GM12878 (cell line): ENCODE results near the gene IL17A. TPM values are rescaled to one million over a fixed set of nuclear protein-coding genes. Genes with fewer than 3 reads are reported as not detected.

ENCODE experiments used
- ATAC-seq: fragments of 200-7000 bp; cut with Tn5 transposase; 3 replicates; pipeline ENCODE4 v1.9.1; 2020; ENCODE audit warnings: mild to moderate bottlenecking, moderate library complexity
- BruUV-seq: library from RNA; stranded (reverse); fragments of 400-500 nt; replicated peaks from 2 replicates; lab custom pipeline; 2021; lab: Mats Ljungman, UMichigan
- CTCF ChIA-PET: fragments of 300-600 bp; sonication (Branson Sonifier 250); formaldehyde crosslinking; extraction: SDS; loops from one replicate; lab custom pipeline; 2021; ENCODE audit warnings: inconsistent platforms; lab: Yijun Ruan, JAX
- POLR2A ChIA-PET: fragments of 350-600 bp; formaldehyde crosslinking; extraction: SDS; loops from one replicate; lab custom pipeline; 2021; ENCODE audit warnings: inconsistent platforms; lab: Charles Lee
- RAD21 ChIA-PET: fragments of 300-600 bp; sonication (Branson Sonifier 250); formaldehyde crosslinking; loops from one replicate; lab custom pipeline; 2023; ENCODE audit warnings: antibody characterized with exemption; ENCODE audit not compliant: unreplicated experiment; lab: Charles Lee
- SMC1A ChIA-PET: fragments of 300-600 bp; sonication (Branson Sonifier 250); formaldehyde crosslinking; loops from one replicate; lab custom pipeline; 2023; ENCODE audit not compliant: unreplicated experiment, uncharacterized antibody; lab: Charles Lee
- DNase-seq: peaks from one replicate; pipeline ENCODE4 v3.0.0-alpha.2; 2011; ENCODE audit warnings: low read depth, low spot score
- FAIRE-seq: peaks from 3 replicates; lab custom pipeline; 2011; peaks lifted over from hg19 to GRCh38; lab: Jason Lieb, UNC
- H2AFZ ChIP-seq: 2 replicates; pipeline ENCODE4 v1.6.0; 2011; ENCODE audit warnings: low read depth, low read length, control low read depth; ENCODE audit not compliant: control insufficient read depth
- H3K27ac ChIP-seq: 2 replicates; pipeline ENCODE4 v1.5.1; 2011; ENCODE audit warnings: control low read depth; ENCODE audit not compliant: control insufficient read depth, insufficient read depth
- H3K27me3 ChIP-seq, 2 experiments: replicated peaks in 1 of 2; 2 replicates each; pipeline versions ENCODE4 v1.6.0 to v1.6.1; 2011; ENCODE audit warnings: low read length in 1 of 2; ENCODE audit not compliant: control insufficient read depth in 2 of 2, insufficient read depth in 2 of 2
- H3K36me3 ChIP-seq, 2 experiments: 2 replicates each; pipeline ENCODE4 v1.5.1; 2011; ENCODE audit warnings: low read length in 1 of 2; ENCODE audit not compliant: control insufficient read depth in 2 of 2, insufficient read depth in 2 of 2
- H3K4me1 ChIP-seq: 2 replicates; pipeline ENCODE4 v1.6.1; 2011; ENCODE audit warnings: mild to moderate bottlenecking, low read length, moderate library complexity, mixed read lengths; ENCODE audit not compliant: control insufficient read depth, insufficient read depth
- H3K4me2 ChIP-seq: 2 replicates; pipeline ENCODE4 v1.6.0; 2011; ENCODE audit warnings: control low read depth; ENCODE audit not compliant: control insufficient read depth, insufficient read depth
- H3K4me3 ChIP-seq: fragments of 200-600 bp; sonication (generic); 2 replicates; pipeline ENCODE4 v1.5.1; 2016
- H3K79me2 ChIP-seq: 2 replicates; pipeline ENCODE4 v1.6.0; 2011; ENCODE audit warnings: low read length; ENCODE audit not compliant: control insufficient read depth, insufficient read depth
- H3K9ac ChIP-seq: 2 replicates; pipeline ENCODE4 v1.8.0; 2011; ENCODE audit warnings: low read length, control low read depth, mixed read lengths; ENCODE audit not compliant: control insufficient read depth, insufficient read depth
- H3K9me3 ChIP-seq: replicated peaks from 3 replicates; pipeline ENCODE4 v1.5.1; 2011; ENCODE audit warnings: mild to moderate bottlenecking, low read length; ENCODE audit not compliant: control insufficient read depth, insufficient read depth
- H4K20me1 ChIP-seq: 2 replicates; pipeline ENCODE4 v1.6.0; 2011; ENCODE audit not compliant: control insufficient read depth, insufficient read depth
- CBX3 ChIP-seq: fragments of 200-600 bp; sonication (generic); IDR thresholded peaks from 2 replicates; pipeline ENCODE4 v1.6.1; 2016; ENCODE audit warnings: low read depth, borderline replicate concordance
- EED ChIP-seq: sonication (generic); IDR thresholded peaks from 2 replicates; pipeline ENCODE4 v1.6.1; 2016; ENCODE audit warnings: antibody characterized with exemption, low read depth
- HSF1 ChIP-seq: fragments of 150-350 bp; IDR thresholded peaks from 2 replicates; pipeline ENCODE4 v1.6.1; 2014; ENCODE audit warnings: mild to moderate bottlenecking, low read depth, low read length
- IRF5 ChIP-seq: fragments of 450-650 bp; IDR thresholded peaks from 2 replicates; pipeline ENCODE4 v1.6.1; 2017; ENCODE audit warnings: borderline replicate concordance
- NBN ChIP-seq: fragments of 450-650 bp; IDR thresholded peaks from 2 replicates; pipeline ENCODE4 v1.6.1; 2016
- RELB ChIP-seq: fragments of 450-650 bp; IDR thresholded peaks from 2 replicates; pipeline ENCODE4 v1.6.1; 2017; ENCODE audit warnings: low read depth, mild to moderate bottlenecking, moderate library complexity
- SMARCA5 ChIP-seq: fragments of 450-650 bp; IDR thresholded peaks from 2 replicates; pipeline ENCODE4 v1.6.1; 2017; ENCODE audit warnings: mild to moderate bottlenecking
- SREBF1 ChIP-seq: IDR thresholded peaks from 2 replicates; pipeline ENCODE4 v1.6.1; 2012; ENCODE audit warnings: mild to moderate bottlenecking, low read length
- SREBF2 ChIP-seq: IDR thresholded peaks from 2 replicates; pipeline ENCODE4 v1.6.1; 2012; ENCODE audit warnings: mild to moderate bottlenecking, low read length
- YY1 ChIP-seq: IDR thresholded peaks from 2 replicates; pipeline ENCODE4 v1.6.1; 2011; ENCODE audit warnings: low read depth, mild to moderate bottlenecking, low read length
- WGBS: methylation state at CpG from one replicate; pipeline ENCODE4 v1.1.6; 2016; ENCODE audit warnings: low lambda C conversion rate; ENCODE audit not compliant: insufficient replicate concordance, insufficient coverage; ENCODE audit errors: missing lambda C conversion rate; 5-methylcytosine and 5-hydroxymethylcytosine counted together
- in situ Hi-C: fragments of 300-500 bp; cut with MboI; formaldehyde crosslinking; loops from 9 replicates; pipeline ENCODE4 v1.14.3; 2018; ENCODE audit warnings: mixed read lengths
- intact Hi-C: fragments of 100-400 bp; cut with micrococcal nuclease; formaldehyde crosslinking; loops from one replicate; pipeline ENCODE4 v1.14.2; 2022; ENCODE audit not compliant: unreplicated experiment
- polyA plus RNA-seq, 11 experiments: library from polyadenylated mRNA; depleted of rRNA in 4 of 11; unstranded in 6 of 11; stranded (reverse) in 5 of 11; fragments of >200 nt; fragmentation: Nextera tagmentation in 4 of 11; fragmentation: Illumina TruSeq in 1 of 11; extraction: Ambion mirVana in 4 of 11; extraction: Trizol in 1 of 11; gene quantifications; 1 replicate in 1 of 11; 2 replicates in 10 of 11; pipeline versions ENCODE4 v1.2.1 to v1.2.3, GENCODE V29; 2011 to 2016; ENCODE audit warnings: inconsistent platforms in 2 of 11, missing spikeins in 2 of 11, low read depth in 1 of 11
- total RNA-seq, 4 experiments: library from RNA; depleted of rRNA in 3 of 4; stranded (reverse); fragments of >200 nt in 3 of 4; fragmentation: Illumina TruSeq in 1 of 4; extraction: Trizol in 1 of 4; gene quantifications; 2 replicates each; pipeline versions ENCODE4 v1.2.1 to v1.2.3, GENCODE V29; 2013 to 2021

The IL17A gene
- total and polyA plus RNA-seq, 10 of the 15 experiments (the other 5 are each of a cell fraction or from before 2014, with no cell fraction given) = not detected

GRCh38 chr6:52149949-52150348 is 36.2 kb upstream of the IL17A start:
- H4K20me1 ChIP-seq = no peaks in the 10 kb centered on the region
- H3K79me2 ChIP-seq = no peaks in the 10 kb centered on the region
- in situ Hi-C loops = no loop called here

More at GRCh38 chr6:52149949-52150348, 36.2 kb upstream of the IL17A start:
- no peaks in the 10 kb centered on the region for H3K9me3 ChIP-seq
- CTCF ChIA-PET = interaction anchor here (1.1 kb wide), 1 partner anchor 23 kb away, joined by 3 read pairs; no protein-coding TSS in a partner anchor
- H3K4me1 ChIP-seq = no peaks in the 10 kb centered on the region; the same call in 1 of the 2 replicates
- SMC1A ChIA-PET = interaction anchor here (1.3 kb wide), 1 partner anchor 85 kb away, joined by 3 read pairs; no protein-coding TSS in a partner anchor
- RAD21 ChIA-PET = no interaction called here
- H3K9ac ChIP-seq = no peak overlapping the region
- H2AFZ ChIP-seq = no peak overlapping the region
- BruUV-seq = no TSS peak
- intact Hi-C loops = no loop called here
- DNase-seq = no peak
- H3K27ac ChIP-seq = no peak overlapping the region
- H3K27me3 ChIP-seq = peaks cover 5 to 11% of the 10 kb centered on the region in 2 experiments; a peak in 2 of 4 replicates
- ATAC-seq = no peak
- H3K36me3 ChIP-seq = no peaks in the 10 kb centered on the region
- no peak overlapping the region for H3K4me3 ChIP-seq
- POLR2A ChIA-PET = no interaction called here
- WGBS = 46% methylated on average over 2 of the region's 2 CpGs
- FAIRE-seq = no peak
- TF ChIP-seq SREBF1 = no peak
- TF ChIP-seq YY1 = no peak
- TF ChIP-seq SMARCA5 = no peak
- TF ChIP-seq IRF5 = no peak
- TF ChIP-seq EED = no peak
- TF ChIP-seq SREBF2 = no peak
- TF ChIP-seq NBN = no peak
- TF ChIP-seq CBX3 = no peak
- TF ChIP-seq HSF1 = no peak
- no peak for TF ChIP-seq RELB
- H3K4me2 ChIP-seq = no peak overlapping the region
